Upper lobe of left lung (tissue), 4 donors: ENCODE results near the gene SPSB3.

ENCODE experiments used
- CTCF ChIP-seq, 6 experiments: fragments of 450-650 bp in 4 of 6; fragments of 200-600 bp in 2 of 6; sonication (generic) in 2 of 6; IDR thresholded peaks; one replicate each; pipeline ENCODE4 v1.5.1; 2016 to 2019; ENCODE audit warnings: antibody characterized with exemption in 6 of 6
- EP300 ChIP-seq, 4 donors: sonication (generic); formaldehyde crosslinking; IDR thresholded peaks; one replicate each; pipeline ENCODE4 v1.5.1; 2017; ENCODE audit warnings: antibody characterized with exemption in 4 of 4, control low read depth in 2 of 4
- POLR2A ChIP-seq, 4 donors: fragments of 450-650 bp; IDR thresholded peaks; one replicate each; pipeline ENCODE4 v1.5.1; 2016 to 2017; ENCODE audit warnings: antibody characterized with exemption in 4 of 4, mild to moderate bottlenecking in 2 of 4
- POLR2AphosphoS5 ChIP-seq, 2 donors: sonication (generic); formaldehyde crosslinking; IDR thresholded peaks; one replicate each; pipeline ENCODE4 v1.5.1; 2017; ENCODE audit warnings: antibody characterized with exemption in 2 of 2

GRCh38 chr16:1747934-1748333, 34.4 kb downstream of the SPSB3 start:
- TF ChIP-seq POLR2A (IDR thresholded peaks at IDR 0.05) (no peak), CTCF (IDR thresholded peaks at IDR 0.05) (no peak), POLR2AphosphoS5 (IDR thresholded peaks at IDR 0.05) (no peak), EP300 (IDR thresholded peaks at IDR 0.05) (no peak)
